Activated naive CD4-positive, alpha-beta T cell treated with anti-CD3 and anti-CD28 coated beads, Interleukin-2, amount 50 U/mL, for 72 hours (primary cell): ENCODE measurements around the gene SIRPG. TPM values are rescaled to one million over a fixed set of nuclear protein-coding genes. Genes with fewer than 3 reads are reported as not detected.

Experiments
- ATAC-seq, 2 donors: fragments of 150-1000 bp; cut with Tn5 transposase; 2 replicates each; pipeline ENCODE4 v1.10.0; 2021; ENCODE audit warnings: mild to moderate bottlenecking in 2 of 2, moderate library complexity in 2 of 2
- DNase-seq, 2 donors: peaks; one replicate each; pipeline ENCODE4 v3.0.0; 2021 to 2022; ENCODE audit warnings: low spot score in 2 of 2
- H3K27ac Mint-ChIP-seq, 2 donors: one replicate each; pipeline ENCODE4 v1.8.0; 2022; ENCODE audit warnings: mild to moderate bottlenecking in 2 of 2, mixed read lengths in 2 of 2
- H3K36me3 Mint-ChIP-seq, 2 donors: one replicate each; pipeline ENCODE4 v1.8.0; 2022; ENCODE audit warnings: mixed read lengths in 2 of 2
- H3K9me3 Mint-ChIP-seq, 2 donors: one replicate each; pipeline ENCODE4 v1.8.0; 2022; ENCODE audit warnings: mixed read lengths in 2 of 2
- total RNA-seq, 2 donors: library from RNA; stranded (reverse); gene quantifications; one replicate each; pipeline ENCODE4 v1.2.3, GENCODE V29; 2022

SIRPG gene
- total RNA-seq, 2 donors from 2014 or later = 46.9 to 67.8 TPM

GRCh38 chr20:1676650-1677049 lies 19.1 kb upstream of the SIRPG start:
- peaks cover 28 to 56% of the 10 kb centered on the region in 2 donors for H3K36me3 Mint-ChIP-seq
- peak overlapping the region; percentile 73 to 95 for H3K27ac Mint-ChIP-seq
- peaks cover 7 to 12% of the 10 kb centered on the region in 2 donors for H3K9me3 Mint-ChIP-seq
- ATAC-seq (peak; percentile 48 to 57), DNase-seq (no peak)

- Mint-ChIP-seq H3K36me3 (peaks cover 31 to 59% of the 10 kb centered on the region in 2 donors), H3K27ac (peak overlapping the region; percentile 96 to 98), H3K9me3 (peaks cover 7 to 20% of the 10 kb centered on the region in 2 donors)
- DNase-seq = no peak
- peak in 1 of 2 donors; percentile 19 for ATAC-seq
Observed at GRCh38 chr20:1674990-1675780, 17.6 kb upstream of the SIRPG start.

DNA sequence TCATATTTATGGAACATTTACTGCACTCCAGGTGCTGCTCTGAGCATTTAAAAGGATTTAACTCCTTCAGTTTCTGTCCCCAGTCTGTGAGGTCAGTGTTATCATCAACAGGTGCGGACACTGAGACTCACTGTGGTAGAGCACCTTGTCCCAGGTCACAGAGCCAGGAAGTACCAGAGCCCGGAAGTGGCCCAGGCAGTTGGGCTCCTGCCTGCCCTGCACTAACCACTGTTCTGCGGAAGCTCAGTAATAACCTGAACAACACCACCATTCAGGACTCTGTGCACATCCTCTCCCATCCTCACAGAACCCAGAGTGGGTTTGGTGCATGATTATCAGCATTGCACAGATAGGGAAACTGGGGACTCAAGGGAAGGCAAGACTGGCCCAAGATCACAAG lies 16.8 kb upstream of the SIRPG start:
- peaks cover 2 to 15% of the 10 kb centered on the region in 2 donors for H3K9me3 Mint-ChIP-seq
- peak overlapping the region; percentile 96 to 98 for H3K27ac Mint-ChIP-seq
- H3K36me3 Mint-ChIP-seq = peaks cover 25 to 59% of the 10 kb centered on the region in 2 donors
- peak in 1 of 2 donors; percentile 73 for DNase-seq
- ATAC-seq = peak; percentile 51 to 64

- DNase-seq = no peak
- peaks cover 0 to 18% of the 10 kb centered on the region in 2 donors for H3K9me3 Mint-ChIP-seq
- H3K27ac Mint-ChIP-seq = peak overlapping the region; percentile 96 to 98
- no peak for ATAC-seq
- H3K36me3 Mint-ChIP-seq = peaks cover 23 to 62% of the 10 kb centered on the region in 2 donors
Observed at GRCh38 chr20:1673424-1673823, 15.8 kb upstream of the SIRPG start.

GRCh38 chr20:1672728-1673127 lies 15.1 kb upstream of the SIRPG start:
- ATAC-seq (peak; percentile 15 to 43), DNase-seq (no peak)
- Mint-ChIP-seq H3K27ac (peak overlapping the region; percentile 96 to 98), H3K36me3 (peaks cover 19 to 57% of the 10 kb centered on the region in 2 donors), H3K9me3 (peaks cover 0 to 14% of the 10 kb centered on the region in 2 donors)

- peak overlapping the region; percentile 96 to 98 for H3K27ac Mint-ChIP-seq
- peaks cover 15 to 51% of the 10 kb centered on the region in 2 donors for H3K36me3 Mint-ChIP-seq
- no peak for DNase-seq
- H3K9me3 Mint-ChIP-seq = peaks cover 0 to 14% of the 10 kb centered on the region in 2 donors
- ATAC-seq = peak; percentile 75 to 77
Observed at GRCh38 chr20:1671891-1672669, 14.5 kb upstream of the SIRPG start.

- DNase-seq = no peak
- Mint-ChIP-seq H3K9me3 (peaks cover 0 to 14% of the 10 kb centered on the region in 2 donors), H3K27ac (peak overlapping the region in 1 of 2 donors; percentile 72), H3K36me3 (peaks cover 15 to 44% of the 10 kb centered on the region in 2 donors)
- ATAC-seq = no peak
Observed at GRCh38 chr20:1669304-1669703, 11.7 kb upstream of the SIRPG start.

DNA sequence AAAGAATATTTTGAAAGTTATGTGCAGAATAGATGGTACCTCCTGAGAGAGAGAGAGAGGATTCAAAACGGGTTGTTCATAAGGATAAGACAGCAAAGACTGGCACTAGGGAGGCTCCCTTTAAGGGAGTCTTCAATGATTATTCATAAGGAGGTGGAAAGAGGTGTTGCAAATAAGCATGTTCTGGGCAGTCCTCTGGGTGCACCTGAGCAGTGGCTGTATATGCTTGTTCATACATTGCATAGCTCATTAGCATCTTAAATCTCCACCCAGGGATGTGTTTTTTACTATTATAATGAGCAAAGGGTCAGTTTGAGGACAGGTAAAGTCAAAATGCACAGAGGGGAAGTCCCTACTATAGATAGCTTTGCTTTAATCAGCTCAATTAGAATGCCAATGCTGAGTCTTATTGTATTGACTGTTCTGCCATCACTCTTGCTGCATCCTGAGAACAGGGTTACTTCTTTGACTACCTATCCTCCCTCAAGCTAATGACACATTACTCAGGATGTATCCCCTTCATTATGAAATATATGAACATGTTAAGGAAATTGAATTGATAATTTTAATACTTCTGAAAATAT lies 10.0 kb upstream of the SIRPG start:
- Mint-ChIP-seq H3K27ac (peak overlapping the region in 1 of 2 donors; percentile 2), H3K9me3 (peaks cover 0 to 18% of the 10 kb centered on the region in 2 donors), H3K36me3 (peaks cover 15 to 54% of the 10 kb centered on the region in 2 donors)
- no peak for DNase-seq
- peak; percentile 38 to 53 for ATAC-seq

GRCh38 chr20:1666802-1667201 lies 9.2 kb upstream of the SIRPG start:
- ATAC-seq = no peak
- Mint-ChIP-seq H3K36me3 (peaks cover 15 to 47% of the 10 kb centered on the region in 2 donors), H3K27ac (peak overlapping the region in 1 of 2 donors; percentile 2), H3K9me3 (peaks cover 0 to 18% of the 10 kb centered on the region in 2 donors)
- DNase-seq = no peak

DNA sequence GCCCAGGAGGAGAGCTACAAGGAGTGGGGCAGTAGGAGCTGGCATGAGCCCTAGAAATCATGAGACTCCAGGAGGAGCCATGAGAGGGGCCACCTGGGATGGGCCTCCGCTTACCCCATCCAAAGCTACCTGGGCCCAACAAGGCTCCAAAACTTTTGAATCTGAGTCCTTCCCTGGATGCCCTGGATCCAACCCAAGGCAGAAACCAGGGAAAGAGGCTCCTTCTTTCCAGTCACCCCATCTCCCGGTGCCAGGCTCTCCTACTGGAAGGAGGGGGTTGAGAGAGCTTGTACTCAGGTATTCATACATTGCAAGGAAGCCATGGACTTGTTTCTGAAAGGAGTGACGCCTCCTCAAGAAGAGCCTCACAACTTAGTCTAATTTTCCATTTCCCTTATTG lies 7.8 kb upstream of the SIRPG start:
- H3K27ac Mint-ChIP-seq = peak overlapping the region; percentile 73 to 96
- peaks cover 0 to 8% of the 10 kb centered on the region in 2 donors for H3K9me3 Mint-ChIP-seq
- no peak for DNase-seq
- ATAC-seq = peak in 1 of 2 donors; percentile 15
- H3K36me3 Mint-ChIP-seq = peaks cover 10 to 43% of the 10 kb centered on the region in 2 donors

DNA sequence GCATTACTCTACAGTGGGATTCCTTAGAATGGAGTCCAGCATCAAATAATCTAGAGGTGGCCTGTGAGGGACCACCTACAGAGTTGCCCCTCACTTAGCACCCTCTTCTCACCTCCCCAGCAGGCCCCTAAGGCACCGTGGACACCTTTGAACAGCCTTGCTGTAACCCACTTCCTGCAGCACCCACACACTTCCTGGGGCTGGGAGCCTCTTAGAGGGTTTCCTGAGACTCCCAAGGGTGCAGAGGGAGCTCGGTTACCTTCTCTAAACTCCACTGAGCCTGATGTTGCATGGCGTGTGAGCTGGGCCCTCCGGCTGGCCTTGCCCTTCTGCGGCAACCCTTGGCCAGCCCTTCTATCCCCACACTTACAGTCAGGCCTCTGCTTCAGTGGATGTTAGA lies 7.3 kb upstream of the SIRPG start:
- ATAC-seq (peak; percentile 36 to 50), DNase-seq (peak in 1 of 2 donors; percentile 70)
- Mint-ChIP-seq H3K27ac (peak overlapping the region; percentile 73 to 96), H3K36me3 (peaks cover 9 to 38% of the 10 kb centered on the region in 2 donors), H3K9me3 (peaks cover 0 to 8% of the 10 kb centered on the region in 2 donors)

DNA sequence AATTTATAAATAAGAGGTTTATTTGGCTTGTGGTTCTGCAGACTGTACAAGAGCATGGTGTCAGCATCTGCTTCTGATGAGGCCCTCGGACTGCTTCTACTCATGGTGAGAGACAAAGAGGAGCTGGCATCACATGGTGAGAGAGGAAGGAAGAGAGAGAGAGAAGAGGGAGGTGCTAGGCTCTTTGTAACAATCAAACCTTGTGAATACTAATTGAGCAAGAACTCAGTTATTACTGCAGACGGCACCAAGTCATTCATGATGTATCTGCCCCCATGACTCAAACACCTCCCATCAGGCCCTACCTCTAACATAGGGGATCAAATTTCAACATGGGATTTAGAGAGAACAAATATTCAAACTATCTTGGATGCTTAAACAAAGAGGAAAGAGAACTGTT lies 6.3 kb upstream of the SIRPG start:
- peaks cover 3 to 29% of the 10 kb centered on the region in 2 donors for H3K36me3 Mint-ChIP-seq
- no peak for DNase-seq
- H3K27ac Mint-ChIP-seq = peak overlapping the region; percentile 73 to 96
- ATAC-seq = peak; percentile 25 to 38
- peaks cover 0 to 8% of the 10 kb centered on the region in 2 donors for H3K9me3 Mint-ChIP-seq

DNA sequence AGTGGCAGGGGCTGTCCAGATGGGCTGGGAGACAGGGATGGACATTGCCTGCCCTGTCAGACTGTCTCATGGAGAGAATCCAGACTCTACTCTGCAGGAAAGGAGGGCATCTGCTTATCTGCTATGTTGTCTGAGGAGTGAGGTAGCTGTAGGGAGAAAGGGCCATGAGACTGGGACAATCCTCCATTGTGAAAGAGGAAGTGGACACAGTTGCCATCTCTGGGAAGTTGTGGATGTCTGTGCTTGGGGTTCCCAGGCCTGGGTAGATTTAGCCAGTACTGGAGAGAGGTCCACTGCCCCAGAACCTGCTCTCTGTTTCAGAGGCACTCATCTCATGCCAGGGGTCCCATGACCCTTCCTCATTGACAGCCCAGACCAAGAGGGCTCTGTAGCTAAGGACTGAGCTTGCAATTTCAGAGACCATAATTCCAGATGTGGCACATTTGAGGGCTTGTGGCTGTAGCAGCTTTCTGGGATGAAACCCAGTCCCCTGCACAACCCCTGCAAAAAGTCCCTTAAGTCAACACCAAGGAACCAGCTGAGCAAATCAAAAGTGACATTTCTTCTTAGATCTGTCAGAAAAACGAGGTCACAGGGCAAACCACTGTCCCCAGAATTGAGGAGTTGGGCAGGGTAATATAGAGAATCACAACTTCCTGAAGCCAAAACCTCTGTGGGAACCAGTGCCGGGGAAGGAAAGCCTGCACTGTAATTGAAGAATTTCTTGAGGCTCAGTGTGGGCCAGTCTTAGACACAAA lies 4.1 kb upstream of the SIRPG start:
- DNase-seq (no peak), ATAC-seq (peak in 1 of 2 donors; percentile 22)
- Mint-ChIP-seq H3K36me3 (peaks cover 10 to 35% of the 10 kb centered on the region in 2 donors), H3K9me3 (peaks cover 0 to 4% of the 10 kb centered on the region in 2 donors), H3K27ac (peak overlapping the region; percentile 92 to 94)

DNA sequence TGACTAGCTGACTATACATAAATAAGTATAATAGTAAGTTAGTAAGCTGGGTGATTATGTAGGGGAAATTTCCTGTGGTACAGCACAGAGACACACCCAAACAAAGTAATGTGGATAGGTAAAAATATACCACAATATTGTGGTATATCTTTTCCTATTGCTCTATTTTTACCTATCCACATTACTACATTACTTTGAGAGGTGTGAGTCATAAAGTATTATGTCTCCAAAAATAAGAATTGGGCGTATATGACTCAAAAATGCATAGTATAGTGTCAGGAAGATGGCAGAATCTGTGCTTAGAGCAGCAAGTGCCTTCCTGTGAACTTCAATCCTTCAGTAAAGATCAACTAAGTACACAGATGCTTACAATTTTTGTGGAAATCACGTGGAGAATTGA lies 2.7 kb upstream of the SIRPG start:
- Mint-ChIP-seq H3K36me3 (peaks cover 18 to 46% of the 10 kb centered on the region in 2 donors), H3K27ac (peak overlapping the region; percentile 94 to 98), H3K9me3 (peaks cover 0 to 4% of the 10 kb centered on the region in 2 donors)
- no peak for DNase-seq
- peak; percentile 70 to 86 for ATAC-seq

DNA sequence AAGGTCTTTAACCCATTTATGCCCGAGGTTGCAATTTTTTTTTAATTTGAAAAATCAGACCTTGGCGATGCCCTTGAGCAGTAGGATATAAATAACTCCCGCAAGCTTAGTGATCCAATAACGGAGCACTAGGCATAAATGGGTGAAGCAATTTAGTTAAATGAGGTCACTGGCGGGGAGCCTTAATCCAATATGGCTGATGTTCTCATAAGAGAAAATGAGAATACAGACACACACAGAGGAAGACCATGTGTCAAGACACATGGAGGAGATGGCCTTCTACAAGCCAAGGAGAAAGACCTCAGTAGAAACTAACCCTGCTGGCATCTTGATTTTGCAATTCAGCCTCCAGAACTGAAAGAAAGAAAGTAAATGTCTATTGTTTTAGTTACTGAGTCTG lies 735 bp downstream of the SIRPG start:
- ATAC-seq (peak in 1 of 2 donors; percentile 32), DNase-seq (no peak)
- peaks cover 42 to 66% of the 10 kb centered on the region in 2 donors for H3K36me3 Mint-ChIP-seq
- H3K9me3 Mint-ChIP-seq = peaks cover 5 to 18% of the 10 kb centered on the region in 2 donors
- peak overlapping the region; percentile 93 to 94 for H3K27ac Mint-ChIP-seq

DNA sequence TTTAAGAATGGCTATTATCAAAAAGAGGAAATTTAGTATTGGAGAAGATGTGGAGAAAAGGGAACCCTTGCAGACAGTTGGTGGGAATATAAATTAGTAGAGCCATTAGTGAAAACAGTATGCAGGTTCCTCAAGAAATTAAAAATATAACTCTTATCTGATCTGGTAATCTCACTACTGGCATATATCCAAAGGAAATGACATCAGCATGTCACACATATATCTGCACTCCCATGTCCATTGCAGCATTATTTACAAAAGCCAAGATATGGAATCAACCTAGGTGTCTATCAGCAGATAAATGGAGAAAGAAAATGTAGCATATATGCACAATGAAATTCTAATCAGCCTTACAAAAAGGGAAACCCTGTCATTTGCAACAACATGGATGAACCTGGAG lies 2.6 kb downstream of the SIRPG start:
- Mint-ChIP-seq H3K36me3 (peaks cover 42 to 69% of the 10 kb centered on the region in 2 donors), H3K9me3 (peaks cover 5 to 18% of the 10 kb centered on the region in 2 donors), H3K27ac (peak overlapping the region; percentile 36 to 77)
- DNase-seq (no peak), ATAC-seq (no peak)
